GM12878 (cell line): ENCODE data around the gene SYNJ2.

Experiments used
- BCLAF1 ChIP-seq: fragments of 450-650 bp; IDR thresholded peaks from 2 replicates; pipeline ENCODE4 v1.6.1; 2017; ENCODE audit warnings: antibody characterized with exemption, mild to moderate bottlenecking, moderate library complexity
- CBFB ChIP-seq: IDR thresholded peaks from 2 replicates; pipeline ENCODE4 v1.6.1; 2016; ENCODE audit warnings: antibody characterized with exemption, low read depth
- CTCF ChIP-seq, 3 experiments: IDR thresholded peaks in 2 of 3; conservative IDR thresholded peaks in 1 of 3; 2 replicates each; pipeline ENCODE4 v1.5.1; 2011; ENCODE audit warnings: low read depth in 3 of 3, low read length in 3 of 3, mild to moderate bottlenecking in 3 of 3, control low read depth in 2 of 3, moderate library complexity in 2 of 3, inconsistent platforms in 1 of 3, mixed read lengths in 1 of 3; ENCODE audit not compliant: control insufficient read depth in 2 of 3, insufficient read depth in 1 of 3; ENCODE audit errors: extremely low read depth in 1 of 3
- PML ChIP-seq: IDR thresholded peaks from 2 replicates; pipeline ENCODE4 v1.6.1; 2012; ENCODE audit warnings: low read length, inconsistent platforms
- POLR2AphosphoS5 ChIP-seq: IDR thresholded peaks from 2 replicates; pipeline ENCODE4 v1.6.1; 2011; ENCODE audit warnings: mild to moderate bottlenecking, low read length, inconsistent platforms
- SMAD1 ChIP-seq: fragments of 450-650 bp; IDR thresholded peaks from 2 replicates; pipeline ENCODE4 v1.6.1; 2018; ENCODE audit warnings: mild to moderate bottlenecking, low read depth; ENCODE audit not compliant: partially characterized antibody
- TAF1 ChIP-seq: IDR thresholded peaks from 2 replicates; pipeline ENCODE4 v1.6.1; 2011; ENCODE audit warnings: mild to moderate bottlenecking, low read depth, low read length, borderline replicate concordance
- ZNF274 ChIP-seq: IDR thresholded peaks from one replicate; pipeline ENCODE4 v1.8.0; 2011; ENCODE audit not compliant: insufficient read length, insufficient read depth

- TF ChIP-seq POLR2AphosphoS5 (no peak), ZNF274 (no peak), TAF1 (no peak), BCLAF1 (no peak), CTCF (IDR thresholded peaks at IDR 0.05 in 2 of 3, conservative IDR thresholded peaks at IDR 0.05 in 1 of 3; ENCODE audit: control insufficient read depth in 2 of 3, extremely low read depth in 1 of 3, insufficient read depth in 1 of 3, low read depth in 3 of 3, low read length in 3 of 3) (no peak), SMAD1 (no peak), PML (no peak), CBFB (no peak)
These were observed 43.7 kb upstream of the SYNJ2 start for GRCh38 chr6:157937916-157938315.
